HUDEP-2 (cell line): Measurements from ENCODE around the gene ETF1.

Source experiments
- DNase-seq, 76 experiments: peaks; one replicate each; lab custom pipeline; 2025; ENCODE audit not compliant: unreplicated experiment in 76 of 76; lab: John Stamatoyannopoulos, UW

Gene ETF1

GRCh38 chr5:138465261-138466124 is 77.5 kb downstream of the ETF1 start, which contains the start of gene EGR1:
Gene EGR1 (plus strand): TSS chr5:138465479. CDS start chr5:138465762, 283 bp downstream.
- DNase-seq = peak in 73 of 76 experiments; percentile 37 to 97 (median 84)

GRCh38 chr5:138464388-138465260 is 78.4 kb downstream of the ETF1 start:
- DNase-seq = peak; percentile 36 to 98 (median 94)

GRCh38 chr5:138464008-138464387 is 79.0 kb downstream of the ETF1 start:
- DNase-seq = peak in 74 of 76 experiments; percentile 15 to 95 (median 90)

DNA sequence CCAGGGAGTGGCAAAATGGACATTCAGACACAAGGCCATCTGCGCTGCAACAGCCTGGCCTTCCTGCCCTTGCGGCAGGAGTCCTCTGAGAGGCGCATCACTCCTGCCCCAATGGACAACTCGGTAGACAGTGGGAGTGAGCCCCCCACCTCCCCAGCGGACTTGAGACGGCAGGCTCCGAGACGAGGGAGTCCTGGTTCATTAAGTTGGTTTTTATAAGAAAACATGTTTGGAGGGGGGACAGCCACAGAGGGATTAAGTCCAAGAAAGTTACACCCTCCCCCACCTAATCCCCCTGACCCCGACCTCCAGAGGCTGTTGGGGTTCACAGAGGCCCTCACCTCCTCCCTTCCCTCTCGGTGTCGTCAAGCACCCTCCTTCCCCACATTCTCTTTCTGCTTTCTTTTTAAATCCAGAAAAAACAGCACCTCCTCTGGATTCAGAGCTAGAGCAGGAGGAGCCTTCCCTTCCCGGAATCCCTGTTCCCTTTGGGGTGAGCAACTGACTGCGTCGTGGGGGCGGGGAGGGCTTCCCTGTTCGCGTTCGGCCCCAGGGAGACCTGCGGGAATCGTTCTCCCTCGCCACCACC is 79.5 kb downstream of the ETF1 start:
- no peak for DNase-seq

GRCh38 chr5:138461343-138462125 is 81.5 kb downstream of the ETF1 start:
- DNase-seq = no peak

DNA sequence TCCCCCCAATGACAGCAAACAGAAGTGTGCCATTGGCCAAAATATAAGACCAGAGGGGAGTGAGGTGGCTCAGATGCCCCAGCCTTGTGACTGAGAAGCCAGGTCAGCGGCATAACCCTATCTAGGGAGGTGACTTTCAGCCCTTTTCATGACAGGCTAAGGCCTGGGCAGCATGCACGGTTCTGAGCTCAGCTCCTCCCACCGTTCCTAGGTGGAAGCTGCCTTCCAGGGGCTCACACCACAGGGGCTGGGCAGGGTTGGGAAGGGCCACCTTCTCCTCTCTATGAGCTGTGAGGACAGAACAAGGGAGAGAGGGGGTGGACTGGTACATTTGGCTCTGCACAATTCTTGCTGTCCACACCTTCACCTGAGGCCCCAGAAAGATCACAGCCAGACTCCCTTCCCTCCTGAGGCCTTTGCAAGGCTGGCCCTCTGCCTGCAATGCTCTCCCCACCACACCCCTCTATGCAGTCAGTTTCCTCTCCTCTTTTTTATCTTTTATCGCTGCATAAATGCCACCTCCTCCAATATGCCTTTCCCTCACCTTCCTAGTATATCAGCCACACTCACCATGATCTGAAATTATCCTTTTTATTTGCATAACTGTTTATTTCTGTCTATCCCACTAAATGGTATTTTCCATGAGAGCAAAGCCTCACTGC is 82.9 kb downstream of the ETF1 start:
- peak in 19 of 76 experiments; percentile 9 to 46 (median 18) for DNase-seq

DNA sequence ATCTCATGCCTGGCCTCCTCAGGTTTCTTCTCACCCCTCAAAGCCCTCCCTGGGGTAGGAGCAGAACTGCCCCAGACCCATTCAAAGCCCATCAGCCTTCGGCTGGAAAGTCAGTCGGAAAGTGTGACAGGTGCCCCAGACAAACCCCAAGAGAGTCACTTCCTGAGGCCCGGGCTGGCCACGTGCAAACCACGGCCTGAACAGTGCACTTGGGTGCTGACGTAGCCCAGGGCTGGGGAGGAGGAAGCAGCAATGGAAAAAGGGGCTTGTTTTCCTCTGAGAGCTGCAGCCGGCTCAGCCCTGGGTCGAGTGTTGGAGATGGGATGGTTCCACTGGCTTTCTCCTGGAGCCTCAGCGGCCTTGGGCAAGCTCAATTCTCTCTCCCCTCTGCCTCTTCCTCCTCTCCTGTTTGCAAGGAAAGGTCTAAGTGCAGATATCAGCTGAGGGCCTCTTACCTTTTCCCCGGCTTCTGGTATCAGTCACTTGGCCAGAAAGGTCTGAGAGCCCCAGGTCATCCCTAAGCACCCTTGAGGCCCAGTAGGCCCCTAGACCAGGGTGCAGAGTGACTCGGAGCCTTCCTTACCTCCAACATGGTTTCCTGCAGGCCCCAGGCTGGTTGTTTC is 83.6 kb downstream of the ETF1 start:
- DNase-seq = no peak

GRCh38 chr5:138458856-138459255 is 84.2 kb downstream of the ETF1 start:
- no peak for DNase-seq

GRCh38 chr5:138458384-138458783 is 84.7 kb downstream of the ETF1 start:
- no peak for DNase-seq

DNA sequence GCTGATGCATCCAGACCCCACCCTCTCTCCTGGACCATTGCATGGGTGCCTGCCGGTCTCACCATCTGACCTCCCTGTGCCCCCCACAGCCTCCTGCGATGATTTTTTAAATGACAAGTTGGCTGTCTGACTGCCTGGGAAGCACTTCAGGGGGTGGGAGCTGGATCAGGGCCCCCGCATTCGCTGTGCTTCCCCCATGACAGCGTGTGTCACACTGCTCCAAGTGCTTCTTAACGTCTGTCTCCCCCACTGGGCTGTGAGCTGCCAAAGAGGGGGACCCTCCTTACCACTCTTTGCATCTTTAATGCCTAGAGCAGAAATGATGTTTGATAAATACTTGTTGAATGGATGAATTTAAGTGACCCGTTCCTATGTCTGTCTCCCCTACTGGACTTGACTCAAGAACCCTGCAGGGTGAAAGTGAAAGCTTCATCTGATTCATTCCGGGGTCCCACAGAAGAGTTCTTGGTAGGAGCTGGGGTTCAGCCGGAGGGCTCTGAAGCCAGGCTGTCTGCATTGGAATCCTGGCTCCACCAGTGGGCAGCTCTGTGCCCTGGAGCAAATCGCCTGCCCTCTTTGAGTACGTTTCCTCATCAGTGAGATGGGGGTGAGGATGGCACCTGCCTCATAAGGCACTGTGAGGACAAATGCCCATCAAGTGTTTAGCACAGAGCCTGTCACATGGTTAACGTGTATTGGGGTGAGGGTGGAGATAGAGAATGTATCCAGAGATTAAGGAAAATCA is 85.3 kb downstream of the ETF1 start:
- DNase-seq = no peak
